SJCRH30 (cell line): Measurements from ENCODE around the gene EPB41L2. TPM values are rescaled to one million over a fixed set of nuclear protein-coding genes. Genes with fewer than 3 reads are reported as not detected.
A peak's percentile ranks its signal among the peaks of the same experiment; 100 is the strongest.
"Not testable (repeated sequence)": the region's sequence is repeated elsewhere in the genome, so short reads cannot be mapped to it uniquely, and the experiment has no call there.

ENCODE experiments used
- DNase-seq, 2 experiments: peaks; one replicate each; pipeline ENCODE4 v3.0.0-alpha.2; 2015 to 2020
- H3K27ac ChIP-seq: fragments of 250-450 bp; sonication (Bioruptor Pico); 2 replicates; pipeline ENCODE4 v1.5.1; 2020; ENCODE audit warnings: mild to moderate bottlenecking, moderate library complexity
- H3K27me3 ChIP-seq: fragments of 250-450 bp; sonication (Bioruptor Pico); 2 replicates; pipeline ENCODE4 v1.5.1; 2020; ENCODE audit warnings: mild to moderate bottlenecking, moderate library complexity
- H3K36me3 ChIP-seq: fragments of 250-450 bp; sonication (Bioruptor Pico); 2 replicates; pipeline ENCODE4 v1.5.1; 2020; ENCODE audit warnings: mild to moderate bottlenecking, moderate library complexity
- H3K4me1 ChIP-seq: fragments of 250-450 bp; sonication (Bioruptor Pico); 2 replicates; pipeline ENCODE4 v1.5.1; 2020; ENCODE audit warnings: mild to moderate bottlenecking, moderate library complexity
- H3K4me3 ChIP-seq: fragments of 250-450 bp; sonication (Bioruptor Pico); 2 replicates; pipeline ENCODE4 v1.5.1; 2020; ENCODE audit warnings: mild to moderate bottlenecking, moderate library complexity
- H3K9me3 ChIP-seq: fragments of 250-450 bp; sonication (Bioruptor Pico); replicated peaks from 2 replicates; pipeline ENCODE4 v1.5.1; 2020; ENCODE audit warnings: mild to moderate bottlenecking, moderate library complexity
- total RNA-seq: library from RNA; depleted of rRNA; stranded (reverse); fragments of >200 nt; shearing (Covaris generic); gene quantifications from 2 replicates; pipeline ENCODE4 v1.2.3, GENCODE V29; 2014

EPB41L2 gene
- total RNA-seq, 1 experiment from 2014 or later: 95.9 TPM

DNA sequence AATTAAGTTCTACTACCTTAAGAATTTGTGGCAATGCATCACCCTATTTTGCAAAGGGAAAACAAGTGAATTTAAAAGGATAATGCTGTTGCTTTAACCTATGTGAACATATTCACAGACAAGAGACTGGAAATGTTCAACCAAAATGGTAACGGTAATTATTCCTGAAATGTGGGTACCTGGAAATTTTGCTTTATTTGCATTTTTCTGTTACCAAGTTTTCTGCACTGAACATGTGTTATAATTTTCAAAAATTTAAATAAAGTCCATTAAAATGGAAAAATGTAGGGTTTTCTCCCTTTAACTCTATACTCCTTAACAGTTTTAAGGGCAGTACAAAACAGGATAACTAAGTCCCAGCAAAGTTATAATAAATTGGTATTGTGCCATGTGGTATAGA, 66.4 kb downstream of the EPB41L2 start:
- DNase-seq: no peak
- no peaks in the 10 kb centered on the region for H3K36me3 ChIP-seq
- H3K4me3 ChIP-seq: no peak overlapping the region
- H3K27me3 ChIP-seq: no peaks in the 10 kb centered on the region
- peaks cover 15% of the 10 kb centered on the region for H3K4me1 ChIP-seq
- no peaks in the 10 kb centered on the region for H3K9me3 ChIP-seq
- H3K27ac ChIP-seq: peak overlapping the region; percentile 38

DNA sequence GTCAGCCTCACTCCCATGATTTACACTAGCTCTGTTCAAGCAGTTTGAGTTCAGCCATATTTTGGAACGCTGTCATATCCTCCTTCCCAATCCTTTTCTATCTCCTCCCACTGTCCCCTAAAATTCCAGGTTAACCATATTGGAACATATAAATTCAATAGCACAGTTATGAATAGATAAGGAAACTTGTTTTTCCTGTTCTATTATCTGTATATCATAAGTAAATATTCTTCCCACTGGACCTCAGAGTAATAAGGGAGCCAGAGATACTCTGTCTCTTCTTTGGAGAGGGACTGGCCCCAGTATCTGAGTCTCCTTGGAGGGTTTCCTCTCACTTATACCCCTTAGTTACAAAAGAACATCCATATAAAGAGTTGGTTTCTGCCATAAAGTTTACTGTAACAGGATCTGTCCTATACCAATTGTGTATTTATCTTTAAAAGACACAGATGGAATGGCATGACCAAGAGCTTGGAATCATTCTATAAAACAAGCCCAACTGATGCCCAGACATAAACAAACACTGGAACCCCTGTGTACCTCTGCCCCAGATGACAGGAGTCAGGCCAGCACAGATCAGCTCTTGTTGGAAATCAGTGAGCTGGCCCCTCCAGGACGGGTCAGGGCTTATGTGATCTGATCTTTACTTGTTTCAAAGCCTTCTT, 67.1 kb downstream of the EPB41L2 start:
- H3K9me3 ChIP-seq: no peaks in the 10 kb centered on the region
- no peaks in the 10 kb centered on the region for H3K27me3 ChIP-seq
- H3K4me1 ChIP-seq: peaks cover 15% of the 10 kb centered on the region
- no peaks in the 10 kb centered on the region for H3K36me3 ChIP-seq
- peak in 1 of 2 experiments; percentile 24 for DNase-seq
- no peak overlapping the region for H3K4me3 ChIP-seq
- no peak overlapping the region for H3K27ac ChIP-seq

DNA sequence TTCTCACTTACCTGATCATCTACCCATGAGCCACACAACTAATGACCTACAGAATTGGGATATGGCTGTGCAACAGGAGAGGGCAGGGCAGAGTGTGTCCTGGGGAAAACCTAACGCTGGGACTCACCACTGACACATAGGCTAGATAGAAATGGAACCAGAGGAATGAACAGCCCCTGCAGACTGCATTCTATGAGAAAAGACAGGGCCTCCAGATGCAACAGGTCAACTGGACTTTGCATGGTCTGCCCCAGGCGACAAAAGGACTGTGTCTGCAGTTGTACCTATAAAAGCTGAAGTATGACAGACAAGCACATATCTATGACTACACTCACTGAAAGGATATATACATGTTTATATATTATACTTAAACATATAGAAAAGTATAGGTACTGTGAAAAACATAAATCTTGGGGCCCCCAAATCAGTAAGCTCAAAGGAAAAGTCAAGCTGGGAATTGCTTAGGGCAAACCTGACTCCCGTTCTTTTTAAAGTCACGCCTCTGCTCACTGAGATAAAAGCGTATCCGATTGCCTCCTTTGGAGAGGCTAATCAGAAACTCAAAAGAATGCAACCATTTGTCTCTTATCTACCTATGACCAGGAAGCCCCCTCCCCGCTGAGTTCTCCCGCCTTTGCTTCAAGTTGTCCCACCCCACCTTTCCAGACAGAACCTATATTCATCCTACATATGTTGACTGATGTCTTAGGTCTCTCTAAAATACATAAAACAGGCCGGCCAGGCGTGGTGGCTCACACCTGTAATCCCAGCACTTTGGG, 68.5 kb downstream of the EPB41L2 start:
- Histone ChIP-seq H3K36me3 (no peaks in the 10 kb centered on the region), H3K27me3 (no peaks in the 10 kb centered on the region), H3K27ac (no peak overlapping the region), H3K4me3 (no peak overlapping the region), H3K4me1 (peaks cover 15% of the 10 kb centered on the region), H3K9me3 (no peaks in the 10 kb centered on the region)
- DNase-seq: no peak

DNA sequence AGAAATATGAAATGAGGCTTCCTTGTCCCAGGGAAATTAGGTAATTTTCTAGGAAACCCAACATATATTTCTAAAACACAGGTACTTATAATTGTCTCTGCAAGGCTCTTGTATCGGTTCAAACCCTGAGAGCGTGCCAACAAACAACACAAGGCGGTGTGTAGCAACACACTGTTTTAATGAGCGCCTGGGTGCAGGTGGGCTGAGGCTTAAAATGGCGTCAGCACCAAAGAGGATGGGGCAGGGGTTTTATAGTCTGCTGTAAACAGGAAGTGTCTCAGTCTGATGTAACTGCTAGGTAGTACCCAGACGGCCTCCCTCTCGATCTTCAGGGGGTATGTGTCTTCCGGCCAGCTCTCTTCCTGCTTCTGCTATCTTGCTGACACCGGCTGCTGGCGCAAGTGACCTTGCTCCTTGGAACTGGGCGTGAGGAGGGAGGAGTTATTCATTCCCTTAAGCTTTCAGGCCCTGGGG, 69.7 kb downstream of the EPB41L2 start:
- no peak overlapping the region for H3K4me3 ChIP-seq

DNA sequence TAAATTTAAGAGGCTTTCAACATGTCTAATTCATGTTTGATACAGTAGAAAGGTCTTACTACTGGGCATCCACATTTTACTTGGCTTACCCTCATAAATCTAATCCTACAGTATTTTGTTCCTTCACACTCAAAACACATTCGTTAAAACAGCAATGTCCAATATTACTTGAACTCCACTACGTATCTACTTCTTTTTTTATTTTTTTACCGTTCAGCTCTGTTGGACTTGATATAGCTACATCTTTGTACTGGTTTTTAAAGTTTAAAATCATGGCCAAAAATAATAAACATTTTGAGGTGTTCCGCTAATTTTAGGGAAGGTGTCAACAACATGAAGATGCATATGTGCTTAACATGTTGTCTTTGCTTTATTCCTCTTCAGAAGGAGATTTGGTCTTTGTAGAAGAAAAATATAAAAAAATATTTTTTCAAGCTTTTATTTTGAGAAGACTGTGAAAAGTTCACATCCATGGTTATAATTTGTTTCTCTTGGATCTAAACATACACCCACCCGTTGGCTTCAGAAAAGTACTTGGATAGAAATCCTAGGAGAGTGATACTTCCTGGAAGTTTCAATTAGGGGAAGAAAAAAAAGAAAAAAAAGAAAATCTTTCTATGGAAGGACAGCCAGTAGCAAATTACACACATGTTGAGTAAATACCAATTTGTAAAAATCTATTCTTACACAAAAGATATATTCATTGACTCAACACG, 71.5 kb downstream of the EPB41L2 start:
- no peak overlapping the region for H3K27ac ChIP-seq
- DNase-seq: no peak
- H3K9me3 ChIP-seq: no peaks in the 10 kb centered on the region
- H3K4me3 ChIP-seq: no peak overlapping the region
- H3K36me3 ChIP-seq: no peaks in the 10 kb centered on the region
- no peaks in the 10 kb centered on the region for H3K27me3 ChIP-seq
- peaks cover 10% of the 10 kb centered on the region for H3K4me1 ChIP-seq

More for the DNA sequence above, 69.7 kb downstream of the EPB41L2 start:
- H3K27ac ChIP-seq: no peak overlapping the region
- H3K27me3 ChIP-seq: no peaks in the 10 kb centered on the region
- H3K4me1 ChIP-seq: peaks cover 15% of the 10 kb centered on the region
- DNase-seq: no peak
- H3K36me3 ChIP-seq: no peaks in the 10 kb centered on the region
- H3K9me3 ChIP-seq: no peaks in the 10 kb centered on the region

DNA sequence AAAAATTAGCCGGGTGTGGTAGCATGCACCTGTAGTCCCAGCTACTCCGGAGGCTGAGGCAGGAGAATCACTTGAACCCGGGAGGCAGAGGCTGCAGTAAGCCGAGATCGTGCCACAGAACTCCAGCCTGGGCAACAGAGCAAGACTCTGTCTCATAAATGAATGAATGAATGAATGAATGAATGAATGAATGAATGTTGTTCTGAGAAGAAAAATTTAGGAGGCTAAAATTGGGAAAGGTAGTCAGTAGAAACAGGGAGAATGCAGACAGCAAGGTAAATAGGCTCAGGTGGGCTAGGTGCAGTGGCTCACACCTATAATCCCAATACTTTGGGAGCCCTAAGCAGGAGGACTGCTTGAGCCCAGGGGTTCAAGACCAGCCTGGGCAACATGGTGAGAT, 75.5 kb downstream of the EPB41L2 start:
- not testable (repeated sequence) for H3K4me1 ChIP-seq, H3K27me3 ChIP-seq, DNase-seq, H3K4me3 ChIP-seq, H3K27ac ChIP-seq, H3K36me3 ChIP-seq
- peaks cover 12% of the 10 kb centered on the region for H3K9me3 ChIP-seq

DNA sequence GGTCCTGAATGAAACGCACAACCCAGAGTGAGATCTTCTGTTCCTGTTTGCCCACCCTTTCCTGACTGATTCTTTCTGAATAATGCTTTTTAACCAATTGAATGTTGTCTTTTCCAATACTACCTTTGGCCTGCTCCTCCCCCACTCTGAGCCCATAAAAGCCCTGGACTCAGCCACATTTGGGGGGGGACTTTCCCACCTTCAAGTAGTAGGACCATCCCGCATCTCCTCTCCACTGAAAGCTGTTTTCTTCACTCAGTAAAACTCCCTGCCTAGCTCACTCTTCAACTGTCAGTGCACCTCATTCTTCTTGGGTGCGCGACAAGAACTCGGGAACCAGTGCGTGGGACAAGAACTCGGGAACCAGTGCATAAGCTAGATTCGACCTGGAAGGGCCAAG, 77.9 kb downstream of the EPB41L2 start:
- Histone ChIP-seq H3K27ac (no peak overlapping the region), H3K36me3 (no peaks in the 10 kb centered on the region; the same call in 1 of the 2 replicates), H3K27me3 (no peaks in the 10 kb centered on the region), H3K4me3 (no peak overlapping the region), H3K4me1 (peaks cover 13% of the 10 kb centered on the region; the same call in 1 of the 2 replicates), H3K9me3 (peaks cover 12% of the 10 kb centered on the region)
- no peak for DNase-seq

DNA sequence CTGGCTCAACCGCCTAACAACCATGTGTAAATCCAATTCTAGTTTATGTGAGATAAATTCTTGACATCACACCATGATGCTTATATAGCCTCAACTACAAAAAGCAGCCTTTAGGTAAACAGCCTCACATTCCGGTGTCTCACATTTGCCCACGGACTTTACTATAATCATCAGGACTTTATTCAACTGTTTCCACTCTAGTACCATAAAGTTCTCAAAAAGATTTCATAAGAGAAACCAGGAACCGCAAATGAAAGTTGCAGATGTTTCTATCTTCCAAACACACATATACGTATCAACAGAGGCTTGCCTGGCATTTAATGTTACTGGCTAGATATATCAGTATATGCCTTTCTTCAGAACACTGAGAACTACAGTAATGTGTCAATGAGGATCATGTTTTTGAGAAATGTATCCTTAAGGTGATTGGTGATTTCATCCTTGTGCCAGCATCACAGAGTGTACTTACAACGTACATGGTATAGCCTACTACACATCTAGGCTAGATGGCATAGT, 80.0 kb downstream of the EPB41L2 start:
- H3K27me3 ChIP-seq: no peaks in the 10 kb centered on the region
- no peak overlapping the region for H3K4me3 ChIP-seq
- no peak for DNase-seq
- H3K9me3 ChIP-seq: peaks cover 12% of the 10 kb centered on the region
- H3K36me3 ChIP-seq: no peaks in the 10 kb centered on the region; the same call in 1 of the 2 replicates
- H3K27ac ChIP-seq: no peak overlapping the region
- H3K4me1 ChIP-seq: peaks cover 13% of the 10 kb centered on the region; the same call in 1 of the 2 replicates

DNA sequence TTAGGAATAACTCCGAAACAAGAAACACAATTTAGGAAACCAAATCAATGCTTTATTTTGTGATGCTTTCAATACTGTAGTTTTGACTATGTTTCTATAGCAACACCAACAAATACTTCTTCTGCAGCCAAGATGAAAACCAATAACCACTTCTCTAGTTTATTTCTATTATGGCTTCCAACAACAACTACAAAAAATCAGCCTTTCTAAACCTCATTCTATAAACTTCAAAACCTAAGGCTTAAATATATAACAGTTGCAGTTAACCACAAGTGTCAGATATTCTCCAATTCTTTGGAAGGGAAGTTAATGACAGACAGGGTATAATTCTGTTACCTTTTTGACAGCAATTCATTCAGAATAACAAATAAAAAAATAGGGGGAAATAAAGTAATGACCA, 80.9 kb downstream of the EPB41L2 start:
- Histone ChIP-seq H3K9me3 (peaks cover 12% of the 10 kb centered on the region), H3K4me3 (no peak overlapping the region), H3K27ac (no peak overlapping the region), H3K4me1 (peaks cover 13% of the 10 kb centered on the region; the same call in 1 of the 2 replicates), H3K36me3 (no peaks in the 10 kb centered on the region; the same call in 1 of the 2 replicates), H3K27me3 (no peaks in the 10 kb centered on the region)
- DNase-seq: no peak

DNA sequence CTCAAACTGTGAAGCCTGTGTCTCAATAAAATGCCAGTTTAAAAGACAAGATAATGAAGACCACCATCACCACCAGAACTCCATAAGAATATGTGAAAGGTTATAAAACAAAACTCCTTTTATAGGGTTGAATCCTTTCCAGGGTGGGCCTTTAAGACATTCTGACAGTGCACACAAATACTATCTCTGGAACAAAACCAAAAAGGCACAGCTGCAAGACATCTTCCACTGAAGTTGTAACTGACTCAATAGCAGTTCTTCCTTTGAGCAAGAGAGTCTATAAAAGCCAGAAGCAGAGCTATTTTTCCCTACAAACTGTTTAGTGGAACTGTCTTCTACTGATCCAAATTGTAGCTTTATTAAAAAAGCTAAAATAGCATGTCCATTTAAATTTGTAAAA, 81.6 kb downstream of the EPB41L2 start:
- Histone ChIP-seq H3K36me3 (no peaks in the 10 kb centered on the region; the same call in 1 of the 2 replicates), H3K4me1 (peaks cover 13% of the 10 kb centered on the region; the same call in 1 of the 2 replicates), H3K4me3 (no peak overlapping the region), H3K27me3 (no peaks in the 10 kb centered on the region), H3K9me3 (peaks cover 12% of the 10 kb centered on the region), H3K27ac (no peak overlapping the region)
- DNase-seq: peak in 1 of 2 experiments; percentile 57

DNA sequence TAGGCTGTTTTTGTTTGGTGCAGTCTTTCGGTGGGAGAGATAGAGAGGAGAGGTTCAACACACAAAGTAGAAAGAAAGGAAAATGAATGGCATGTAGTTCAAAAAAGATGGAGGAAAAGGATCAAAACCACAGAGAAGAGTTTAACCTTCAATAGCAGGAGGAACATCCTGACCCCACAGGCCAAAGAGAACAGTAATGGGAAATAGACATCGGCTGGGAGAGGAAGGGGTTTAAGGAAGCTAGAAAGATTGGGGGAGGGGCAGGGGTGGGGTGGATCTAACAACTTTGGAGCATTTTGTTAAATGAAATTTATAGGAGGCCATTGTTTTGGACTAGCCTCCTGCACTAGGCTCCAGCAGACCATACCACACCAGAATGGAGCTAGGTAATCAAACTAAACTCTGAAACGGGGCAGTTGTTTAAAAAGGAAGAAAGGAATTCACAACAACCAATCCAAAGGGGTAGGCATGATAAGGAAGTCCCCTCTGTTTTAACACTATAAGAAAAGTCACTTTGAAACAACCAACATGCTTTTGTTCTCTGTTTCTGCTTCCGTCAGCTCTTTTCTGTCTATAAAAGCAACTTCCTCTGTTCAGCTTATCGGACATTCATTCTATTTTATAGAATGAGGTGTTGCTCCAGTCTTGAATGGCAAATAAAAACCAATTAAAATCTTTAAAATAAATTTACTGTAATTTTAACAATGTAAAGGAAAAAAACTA, 82.6 kb downstream of the EPB41L2 start:
- DNase-seq: no peak
- H3K9me3 ChIP-seq: peaks cover 5% of the 10 kb centered on the region; the same call in 1 of the 2 replicates
- peaks cover 13% of the 10 kb centered on the region; the same call in 1 of the 2 replicates for H3K4me1 ChIP-seq

DNA sequence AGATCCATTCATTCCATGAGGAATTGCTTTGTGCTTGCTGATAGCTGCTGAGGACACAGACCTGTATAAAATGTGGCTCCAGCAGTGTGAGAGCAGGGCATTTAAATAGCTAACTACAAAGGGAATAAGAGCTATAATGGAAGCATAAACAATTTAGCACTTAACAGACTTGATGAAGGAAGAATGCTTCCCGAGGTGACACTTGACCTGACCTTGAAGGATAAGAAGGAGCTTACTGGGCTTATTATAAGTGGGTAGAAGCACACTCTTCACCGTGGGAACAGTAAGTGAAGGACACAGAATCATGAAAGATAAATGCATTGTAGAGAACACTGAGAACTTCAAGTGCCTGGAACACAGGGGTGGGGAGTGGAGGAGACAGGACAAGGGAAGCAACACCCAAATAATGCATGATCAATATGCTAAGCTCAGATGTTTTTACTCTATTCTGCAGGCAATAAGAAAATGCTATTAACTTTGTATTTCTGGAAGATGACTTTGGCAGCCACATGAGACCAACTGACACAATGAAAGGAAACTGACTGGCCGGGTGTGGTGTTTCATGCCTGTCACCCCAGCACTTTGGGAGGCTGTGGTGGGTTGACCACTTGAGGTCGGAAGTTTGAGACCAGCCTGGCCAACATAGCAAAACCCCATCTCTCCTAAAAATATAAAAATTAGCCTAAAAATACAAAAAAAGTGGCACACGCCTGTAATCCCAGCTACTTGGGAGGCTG, 84.2 kb downstream of the EPB41L2 start:
- no peak for DNase-seq
- peaks cover 13% of the 10 kb centered on the region; the same call in 1 of the 2 replicates for H3K4me1 ChIP-seq
- no peaks in the 10 kb centered on the region for H3K36me3 ChIP-seq
- no peaks in the 10 kb centered on the region for H3K27me3 ChIP-seq
- H3K9me3 ChIP-seq: no peaks in the 10 kb centered on the region; the same call in 1 of the 2 replicates
- H3K27ac ChIP-seq: no peak overlapping the region
- no peak overlapping the region for H3K4me3 ChIP-seq

More for the DNA sequence above, 82.6 kb downstream of the EPB41L2 start:
- H3K27me3 ChIP-seq: no peaks in the 10 kb centered on the region
- no peak overlapping the region for H3K27ac ChIP-seq
- no peak overlapping the region for H3K4me3 ChIP-seq
- no peaks in the 10 kb centered on the region; the same call in 1 of the 2 replicates for H3K36me3 ChIP-seq

DNA sequence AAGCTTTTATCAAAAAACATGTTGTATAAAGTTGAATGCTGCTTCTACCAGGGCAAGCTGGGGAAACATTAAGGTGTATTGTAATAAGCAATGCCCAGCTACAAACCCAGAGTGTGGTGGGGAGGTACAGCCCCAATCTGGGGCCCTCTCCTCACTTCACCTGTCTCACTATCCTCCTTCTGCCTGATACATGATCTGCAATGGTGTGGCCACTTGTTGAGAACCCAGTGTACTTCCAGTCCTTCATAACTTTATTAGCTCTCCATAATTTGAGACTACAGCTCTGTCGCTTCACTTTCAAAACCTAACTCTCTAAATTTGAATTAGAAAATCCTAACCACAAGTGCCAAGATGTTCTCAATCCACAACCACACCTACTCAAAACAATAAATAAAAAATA, 84.9 kb downstream of the EPB41L2 start:
- no peak for DNase-seq
- H3K27ac ChIP-seq: no peak overlapping the region
- H3K27me3 ChIP-seq: no peaks in the 10 kb centered on the region
- no peaks in the 10 kb centered on the region; the same call in 1 of the 2 replicates for H3K9me3 ChIP-seq
- H3K36me3 ChIP-seq: no peaks in the 10 kb centered on the region
- H3K4me3 ChIP-seq: no peak overlapping the region
- H3K4me1 ChIP-seq: peaks cover 13% of the 10 kb centered on the region; the same call in 1 of the 2 replicates
